Hematopoietic multipotent progenitor cell (in vitro differentiated cells): Measurements from ENCODE around the gene NUP188. TPM values are rescaled to one million over a fixed set of nuclear protein-coding genes. Genes with fewer than 3 reads are reported as not detected.
"Not testable (repeated sequence)": the region's sequence is repeated elsewhere in the genome, so short reads cannot be mapped to it uniquely, and the experiment has no call there.

Source experiments
- DNase-seq, 3 donors: peaks; one replicate each; pipeline ENCODE4 v3.0.0-alpha.2; 2011 to 2015; ENCODE audit warnings: low read depth in 2 of 3, low spot score in 2 of 3
- total RNA-seq: library from RNA; depleted of rRNA; stranded (reverse); fragments of >200 nt; gene quantifications from one replicate; pipeline ENCODE4 v1.2.3, GENCODE V29; 2012

NUP188 gene
- total RNA-seq, 1 donor: 54.9 TPM

- no peak for DNase-seq
Measured at GRCh38 chr9:129002992-129003391, 55.5 kb downstream of the NUP188 start.

GRCh38 chr9:129004173-129004572 is 56.7 kb downstream of the NUP188 start:
- not testable (repeated sequence) for DNase-seq

- DNase-seq: no peak
Measured at GRCh38 chr9:129005336-129005997, 58.0 kb downstream of the NUP188 start.

- DNase-seq: peak; percentile 14 to 74 (median 62)
Measured at GRCh38 chr9:129006328-129007034, 59.0 kb downstream of the NUP188 start.

GRCh38 chr9:129007035-129007765 is 59.7 kb downstream of the NUP188 start:
- DNase-seq: no peak

- no peak for DNase-seq
Measured at GRCh38 chr9:129007766-129008468, 60.4 kb downstream of the NUP188 start.

- DNase-seq: no peak
Measured at GRCh38 chr9:129008469-129008965, 61.0 kb downstream of the NUP188 start.

GRCh38 chr9:129008986-129009583 is 61.6 kb downstream of the NUP188 start:
- no peak for DNase-seq

GRCh38 chr9:129009584-129010141 is 62.2 kb downstream of the NUP188 start:
- no peak for DNase-seq

- no peak for DNase-seq
Measured at GRCh38 chr9:129010267-129010975, 62.9 kb downstream of the NUP188 start.

- DNase-seq: no peak
Measured at GRCh38 chr9:129011170-129011569, 63.7 kb downstream of the NUP188 start.

GRCh38 chr9:129011761-129012181 is 64.3 kb downstream of the NUP188 start:
- DNase-seq: no peak

- DNase-seq: no peak
Measured at GRCh38 chr9:129012343-129012742, 64.8 kb downstream of the NUP188 start.

GRCh38 chr9:129012893-129013448 is 65.5 kb downstream of the NUP188 start:
- DNase-seq: no peak

- no peak for DNase-seq
Measured at GRCh38 chr9:129013674-129014073, 66.2 kb downstream of the NUP188 start.

- DNase-seq: no peak
Measured at GRCh38 chr9:129014124-129014523, 66.6 kb downstream of the NUP188 start.

- no peak for DNase-seq
Measured at GRCh38 chr9:129014608-129015007, 67.1 kb downstream of the NUP188 start.

GRCh38 chr9:129021091-129021490 is 73.6 kb downstream of the NUP188 start:
- DNase-seq: no peak

- DNase-seq: no peak
Measured at GRCh38 chr9:129022037-129022436, 74.5 kb downstream of the NUP188 start.
